HL-60/S4 treated with retinoic acid at 250 ng/mL for 4 days and 3 days (cell line): Measurements from ENCODE around the gene MARK2.

ENCODE experiments used
- in situ Hi-C: fragments of 300-500 bp; cut with MboI; formaldehyde crosslinking; loops from 2 replicates; pipeline ENCODE4 v1.7.0; 2022; ENCODE audit warnings: low sequenced_read_pairs

Gene MARK2

DNA sequence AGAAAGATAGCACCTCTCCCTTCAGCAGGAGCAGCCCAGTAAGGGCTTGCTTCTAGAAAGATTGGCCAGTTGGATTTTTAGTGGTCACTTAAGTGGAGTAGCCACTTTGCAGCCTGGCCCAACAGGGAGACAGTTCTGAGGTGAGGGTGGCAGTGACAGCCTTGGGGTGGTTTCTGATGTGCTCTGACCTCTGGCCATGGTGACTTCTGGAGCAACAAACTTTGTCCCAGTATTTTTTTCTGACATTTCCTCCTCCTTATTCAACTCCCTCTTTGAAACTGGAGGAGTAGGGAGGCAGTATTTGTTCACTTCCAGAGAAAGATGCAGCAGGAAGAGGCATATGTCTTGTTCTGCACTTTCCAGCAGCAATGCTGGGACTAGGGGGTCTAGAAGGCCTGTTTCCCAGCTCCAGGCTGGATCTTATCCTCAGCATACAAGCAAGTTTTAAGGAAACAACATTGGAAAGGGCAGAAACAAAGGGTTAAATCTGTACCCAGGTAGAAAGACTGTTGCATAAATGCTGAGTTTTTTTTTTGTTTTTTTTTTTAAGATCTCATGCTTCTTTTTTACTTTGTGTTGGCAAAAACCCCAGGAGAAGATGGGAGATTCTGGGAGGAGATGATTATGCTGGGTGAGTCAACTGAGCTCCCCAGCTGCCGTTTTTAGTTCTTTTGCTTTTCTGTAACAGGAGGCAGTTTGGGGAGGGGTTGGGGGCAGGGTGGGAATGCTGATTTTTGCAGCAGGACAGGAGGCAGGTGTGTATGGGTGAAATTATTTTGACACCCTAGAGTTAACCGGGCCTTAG, 40.9 kb downstream of the MARK2 start:
- in situ Hi-C loops = no loop called here

DNA sequence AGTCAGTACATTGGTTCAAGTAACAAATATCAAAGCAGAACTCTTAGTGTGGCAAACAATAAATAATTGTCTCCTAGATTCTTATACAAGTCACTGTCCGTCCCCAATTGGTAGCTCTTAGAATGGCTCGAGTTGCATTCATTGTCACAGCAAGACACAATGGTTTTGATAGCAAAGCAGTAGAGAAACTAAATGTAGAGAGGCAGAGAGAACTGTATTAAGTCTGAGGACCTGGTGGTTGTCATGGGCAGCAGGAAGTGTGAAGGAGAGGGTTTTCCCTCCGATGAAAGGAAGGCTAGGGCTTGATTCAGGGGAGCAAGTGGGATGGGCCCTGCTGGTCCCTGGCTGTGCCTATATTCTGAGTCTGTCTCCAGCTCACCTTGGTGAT, 41.5 kb downstream of the MARK2 start:
- in situ Hi-C loops = no loop called here

DNA sequence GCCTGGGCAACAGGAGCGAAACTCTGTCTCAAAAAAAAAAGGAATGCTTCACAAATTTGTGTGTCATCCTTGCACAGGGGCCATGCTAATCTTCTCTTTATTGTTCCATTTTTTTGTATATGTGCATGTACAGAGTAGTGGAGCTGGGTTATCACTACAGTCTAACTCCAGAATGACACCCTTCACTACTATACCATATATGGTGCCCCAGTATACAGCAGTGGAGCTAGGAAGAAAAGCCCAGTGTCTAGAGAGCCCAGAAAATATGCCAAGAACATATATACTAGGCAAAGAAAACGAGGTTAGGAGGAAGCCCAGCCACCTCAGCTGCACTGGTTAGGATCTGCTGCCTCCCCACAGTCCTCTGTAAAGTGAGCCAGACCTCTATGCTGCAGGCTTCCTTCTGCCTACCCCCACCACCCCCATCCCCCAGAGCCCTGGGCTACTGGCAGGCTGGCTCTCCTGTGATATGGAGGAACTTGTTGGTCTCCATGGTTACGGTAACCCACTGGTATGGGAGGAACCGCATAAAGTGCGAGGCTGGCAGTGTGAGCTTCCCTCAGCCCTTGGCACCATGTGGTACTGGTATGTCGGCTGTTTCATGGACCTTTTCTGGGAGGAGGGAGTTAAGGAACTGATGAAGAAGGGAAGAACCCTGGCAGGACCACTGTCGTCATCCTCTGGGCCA, 43.8 kb downstream of the MARK2 start:
- in situ Hi-C loops = no loop called here

DNA sequence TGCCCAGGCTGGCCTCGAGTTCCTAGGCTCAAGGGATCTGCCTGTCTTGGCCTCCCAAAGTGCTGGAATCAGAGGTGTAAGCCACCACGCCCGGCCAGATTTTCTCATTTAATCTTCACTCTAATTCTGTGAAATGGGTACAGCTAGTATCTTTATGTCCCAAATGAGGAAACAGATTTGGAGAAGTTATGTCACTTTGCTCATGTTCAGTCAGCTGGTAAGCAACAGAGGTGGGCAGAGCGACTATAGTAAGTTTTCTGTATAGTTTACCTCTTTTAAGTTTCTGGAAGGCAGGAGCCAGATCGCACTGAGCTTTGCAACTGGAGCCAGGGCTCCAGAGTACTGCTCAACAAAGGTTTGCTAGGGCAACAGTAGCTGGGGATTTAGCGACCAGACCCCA, 44.9 kb downstream of the MARK2 start:
- in situ Hi-C loops = no loop called here

DNA sequence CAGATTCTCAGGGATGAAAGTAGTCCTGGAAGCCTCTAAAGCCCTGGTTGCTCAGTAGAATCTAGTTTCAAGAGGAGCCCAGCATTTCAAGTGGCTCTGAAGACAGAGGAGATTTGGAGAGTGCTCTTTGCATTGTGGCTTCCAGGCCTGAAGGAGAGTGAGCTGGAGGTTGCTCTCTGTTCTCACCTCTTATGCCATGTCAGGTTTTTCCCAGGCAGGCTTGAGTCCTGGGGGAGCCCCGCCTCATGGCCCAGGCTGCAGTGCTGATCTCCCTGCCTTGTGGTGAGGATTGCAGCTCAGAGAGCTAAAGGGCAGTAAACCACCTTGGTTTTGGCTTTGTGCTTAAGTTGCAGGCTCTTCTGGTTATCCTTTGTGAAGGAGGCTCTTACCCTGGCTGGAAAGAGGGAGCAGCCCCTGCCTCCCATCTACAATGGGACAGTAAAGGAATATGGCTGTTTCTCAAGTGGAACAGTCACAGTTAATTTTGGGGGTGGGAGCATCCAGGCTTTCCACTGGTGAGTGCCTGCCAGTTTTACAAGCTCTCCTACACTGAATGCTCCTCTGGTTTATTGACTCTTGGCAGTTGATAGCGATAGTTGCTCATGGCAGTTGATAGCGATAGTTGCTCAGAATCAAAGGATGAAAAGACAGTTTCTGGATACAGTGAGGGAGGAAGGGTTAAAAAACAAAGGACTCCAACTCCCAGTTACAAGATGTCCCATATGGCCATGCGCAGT, 45.5 kb downstream of the MARK2 start:
- in situ Hi-C loops = no loop called here

DNA sequence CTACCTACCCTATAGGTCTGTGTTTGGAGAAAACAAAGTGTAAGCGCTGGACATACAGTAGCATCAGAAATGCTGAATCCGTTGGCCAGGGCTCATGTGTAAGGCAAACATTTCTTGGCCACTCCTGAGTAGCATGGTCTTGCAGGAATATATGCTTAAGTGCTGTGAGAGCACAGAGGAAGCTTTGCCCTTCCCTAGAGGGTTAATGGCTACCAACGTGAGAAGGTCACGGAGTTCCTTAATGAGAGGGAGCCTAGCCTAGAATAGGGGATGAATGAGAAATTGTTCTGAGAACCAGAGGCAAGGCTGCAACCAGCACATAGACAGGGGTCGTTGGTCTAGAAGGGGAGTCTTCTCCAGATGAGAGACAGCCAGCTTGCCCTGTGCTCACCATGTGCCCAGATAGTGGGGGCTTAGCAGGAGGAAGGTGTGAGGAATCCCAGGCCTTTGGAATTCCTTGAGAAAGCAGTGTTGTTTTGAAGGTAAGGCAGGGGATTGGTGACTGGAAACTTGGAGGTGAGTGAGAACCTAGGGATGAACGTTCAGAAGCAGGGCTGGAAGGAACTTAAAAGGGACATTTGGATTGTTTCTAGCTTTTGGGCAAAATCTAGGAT, 48.6 kb downstream of the MARK2 start:
- in situ Hi-C loops = no loop called here

DNA sequence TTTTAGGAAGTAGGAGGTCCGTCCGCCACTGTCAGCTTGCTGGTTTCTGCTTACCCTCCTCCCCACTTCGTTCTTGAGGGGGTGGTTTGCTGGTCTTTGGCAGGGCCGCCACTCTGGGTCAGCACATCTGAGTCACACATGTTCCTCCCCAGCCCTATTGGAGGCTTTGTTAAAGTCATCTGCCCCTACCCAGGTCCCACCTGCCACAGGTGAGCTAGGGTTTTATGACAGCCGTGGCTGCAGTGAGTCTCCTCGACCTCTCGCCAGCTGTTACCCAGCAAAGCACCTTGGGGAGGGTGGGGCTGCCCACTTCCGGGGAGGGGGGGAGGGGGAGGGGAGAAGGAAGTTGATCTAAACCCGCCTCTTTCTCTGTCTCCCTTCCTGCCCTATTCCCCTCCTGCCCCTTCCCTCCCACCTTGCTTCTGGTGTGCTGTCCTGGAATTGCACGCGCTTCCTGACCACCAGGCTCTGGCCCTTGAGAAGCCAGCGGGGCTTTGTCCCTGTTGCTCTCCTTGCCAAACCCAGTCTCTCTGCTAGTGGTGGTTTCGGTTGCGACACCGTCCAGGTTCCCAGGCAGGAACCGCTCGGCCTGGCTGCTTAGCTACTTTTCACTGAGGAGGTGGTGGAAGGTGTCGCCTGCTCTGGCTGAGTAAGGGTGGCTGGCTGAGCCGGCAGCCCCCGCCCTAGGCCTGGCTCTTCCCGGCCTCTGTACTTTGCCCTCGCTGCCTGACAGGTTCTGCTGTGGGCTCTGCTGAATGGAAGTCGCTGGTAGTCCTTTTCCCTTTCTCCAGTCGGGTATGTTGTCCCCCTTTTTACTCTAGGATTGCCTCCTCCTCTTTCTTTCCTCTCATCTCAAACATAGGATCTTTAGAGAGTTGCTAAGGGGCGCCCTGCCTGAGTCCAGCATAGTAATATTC, 49.5 kb downstream of the MARK2 start:
- in situ Hi-C loops = no loop called here

DNA sequence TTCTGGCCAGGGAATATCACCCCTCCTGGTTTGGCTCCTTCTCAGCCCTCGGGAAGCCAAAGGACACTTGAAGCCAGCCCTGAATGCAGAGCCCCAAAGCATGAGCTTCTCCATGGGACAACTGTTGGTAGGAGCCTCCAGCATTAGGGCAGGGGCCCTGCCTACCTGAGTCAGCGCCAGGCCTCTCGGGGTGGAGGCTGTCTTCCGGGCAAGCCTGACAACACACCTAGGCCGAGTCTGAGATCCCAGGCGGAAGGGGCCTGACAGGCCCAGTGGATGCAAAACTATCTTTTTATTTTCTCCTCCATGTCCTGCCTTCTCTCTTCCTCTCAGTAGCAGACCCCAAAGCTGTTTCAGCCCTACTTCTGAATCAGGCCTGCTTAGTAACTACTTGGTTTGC, 50.4 kb downstream of the MARK2 start:
- in situ Hi-C loops = no loop called here

DNA sequence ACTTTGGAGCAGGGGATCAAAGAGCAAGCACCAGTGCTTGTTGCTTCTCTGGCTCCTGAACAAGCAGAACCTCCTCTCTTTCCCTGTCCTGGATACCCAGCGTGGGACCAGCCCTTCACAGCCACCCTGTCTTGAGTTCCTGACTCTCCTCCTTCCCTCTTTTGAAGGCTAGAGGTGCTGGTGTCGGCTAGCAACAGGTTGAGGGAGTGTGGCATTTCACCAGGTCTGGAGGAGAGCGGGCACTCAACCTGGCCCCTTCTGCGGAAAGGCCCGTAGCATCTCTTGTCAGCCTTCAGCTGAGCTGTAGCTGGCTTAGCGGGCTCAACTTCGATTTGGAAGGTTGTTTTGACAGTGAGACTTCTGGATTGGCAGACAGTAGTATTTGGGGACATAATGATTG, 51.5 kb downstream of the MARK2 start:
- in situ Hi-C loops = no loop called here

DNA sequence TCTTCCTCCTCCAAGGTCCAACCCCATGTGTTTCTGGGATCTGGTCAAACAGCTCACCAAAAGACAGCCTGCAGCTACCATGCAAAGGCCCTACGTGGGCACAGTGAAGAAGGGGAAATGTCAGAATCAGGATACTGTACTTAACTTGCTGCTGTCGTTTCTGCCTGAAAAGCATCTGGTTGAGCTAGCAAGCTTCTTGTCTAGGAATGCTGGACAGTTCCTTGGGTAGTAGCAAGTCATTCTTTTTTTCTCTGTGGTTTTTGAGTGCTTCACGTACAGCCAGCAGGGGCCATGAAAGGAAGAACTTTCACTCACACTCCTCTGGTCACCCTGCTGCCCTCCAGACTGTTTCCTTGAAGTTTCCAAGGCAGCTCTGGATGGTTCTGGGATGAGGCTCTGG, 53.3 kb downstream of the MARK2 start:
- in situ Hi-C loops = no loop called here

DNA sequence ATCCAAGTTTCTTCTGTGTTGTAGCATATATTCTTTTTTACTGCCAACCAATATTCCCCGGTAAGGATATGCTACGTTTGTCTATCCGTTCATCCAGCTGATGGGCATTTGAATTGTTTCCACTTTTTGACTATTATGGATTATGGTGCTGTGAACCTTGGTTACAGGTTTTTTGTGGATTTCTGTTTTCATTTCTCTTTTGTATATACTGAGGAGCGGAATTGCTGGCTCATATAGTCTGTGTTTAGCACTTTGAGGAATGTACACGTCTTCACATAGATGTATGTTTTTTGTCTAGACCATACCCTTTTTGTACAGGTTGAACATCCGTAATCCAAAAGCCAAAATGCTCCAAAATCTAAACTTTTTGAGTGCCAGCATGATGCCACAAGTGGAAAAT, 54.4 kb downstream of the MARK2 start:
- in situ Hi-C loops = no loop called here

DNA sequence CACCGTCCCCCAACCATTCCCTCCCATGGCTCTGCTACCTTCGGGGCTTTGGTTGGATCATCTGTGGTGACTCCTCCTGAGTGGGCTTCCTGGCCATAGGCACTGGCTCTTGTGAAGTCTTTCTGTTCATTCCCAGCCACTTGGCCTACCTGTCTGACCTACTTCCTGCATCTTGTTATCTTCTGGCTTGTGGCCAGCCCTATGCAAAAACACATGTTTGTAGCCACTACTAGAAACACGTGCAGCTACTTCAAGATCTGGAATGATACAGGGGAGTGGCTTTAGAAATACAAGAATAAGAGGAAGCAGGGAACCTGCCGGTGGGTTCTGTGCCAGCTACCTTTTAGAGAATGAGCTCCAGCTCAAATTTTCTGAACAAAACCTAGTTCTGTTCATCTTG, 57.2 kb downstream of the MARK2 start:
- in situ Hi-C loops = no loop called here

DNA sequence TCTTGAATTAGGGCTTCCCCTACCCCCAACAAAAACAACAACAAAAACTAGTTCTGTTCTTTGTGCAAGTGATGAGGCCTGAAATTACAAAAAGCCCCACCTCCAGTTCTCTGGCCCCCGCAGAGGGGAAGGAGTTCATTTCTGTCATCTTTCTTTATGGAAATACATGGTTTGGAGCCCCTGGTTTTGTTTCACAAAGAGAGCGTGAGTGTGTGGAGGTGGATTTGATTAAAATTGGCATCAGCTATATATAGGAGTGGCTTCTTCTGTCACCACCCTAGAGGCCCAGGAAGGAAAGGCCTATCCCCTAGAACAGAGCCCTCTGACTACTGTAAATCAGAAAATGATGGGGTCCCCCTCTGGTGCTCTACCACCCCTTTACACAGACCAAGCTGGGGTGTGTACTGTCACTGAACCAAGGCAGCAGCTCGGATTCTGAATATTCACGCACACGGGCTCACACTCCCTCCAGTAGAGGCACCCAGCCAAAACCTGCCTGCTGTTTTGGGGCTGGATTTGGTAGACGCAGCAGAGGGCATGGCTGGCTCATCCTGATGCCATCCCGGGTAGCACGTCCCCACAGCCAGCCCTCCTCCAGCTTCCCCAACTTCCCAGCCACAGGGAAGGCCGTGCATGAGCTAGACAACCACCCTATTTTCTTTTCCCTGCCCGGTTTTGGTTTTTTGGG, 58.7 kb downstream of the MARK2 start:
- in situ Hi-C loops = no loop called here

DNA sequence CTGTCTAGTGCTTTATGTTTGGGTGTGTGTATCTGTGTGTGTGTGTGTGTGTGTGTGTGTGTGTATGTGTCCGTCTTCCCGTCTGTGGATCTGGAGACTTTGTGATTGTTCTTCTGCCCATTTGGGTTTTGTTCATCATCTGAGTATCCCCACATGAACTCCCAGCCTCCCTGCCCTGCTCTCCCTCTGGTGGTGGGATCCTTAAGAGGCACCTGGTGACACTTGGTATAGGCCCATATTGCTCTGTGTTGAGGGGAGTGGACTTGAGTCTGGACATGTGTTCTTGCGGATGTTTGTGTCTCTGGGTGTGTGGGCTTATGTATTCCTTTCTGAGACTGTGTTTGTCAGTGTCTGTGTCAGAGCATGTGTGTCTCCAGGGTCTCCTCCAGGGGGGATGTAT, 62.8 kb downstream of the MARK2 start:
- in situ Hi-C loops = no loop called here

DNA sequence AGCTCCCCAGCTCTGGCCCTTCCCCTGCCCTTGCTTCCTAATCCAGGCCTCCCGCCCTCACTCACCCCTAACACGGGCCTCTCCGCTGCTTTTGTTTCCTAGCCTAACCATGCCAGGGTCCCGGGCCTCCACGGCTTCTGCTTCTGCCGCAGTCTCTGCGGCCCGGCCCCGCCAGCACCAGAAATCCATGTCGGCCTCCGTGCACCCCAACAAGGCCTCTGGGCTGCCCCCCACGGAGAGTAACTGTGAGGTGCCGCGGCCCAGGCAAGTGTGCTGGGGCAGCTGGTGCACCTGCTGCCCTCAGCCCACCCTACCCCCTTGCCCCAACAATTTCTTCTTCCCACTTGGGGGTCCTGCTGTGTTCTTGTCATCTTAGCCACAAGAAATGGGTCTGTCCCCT, 65.0 kb downstream of the MARK2 start:
- in situ Hi-C loops = no loop called here

DNA sequence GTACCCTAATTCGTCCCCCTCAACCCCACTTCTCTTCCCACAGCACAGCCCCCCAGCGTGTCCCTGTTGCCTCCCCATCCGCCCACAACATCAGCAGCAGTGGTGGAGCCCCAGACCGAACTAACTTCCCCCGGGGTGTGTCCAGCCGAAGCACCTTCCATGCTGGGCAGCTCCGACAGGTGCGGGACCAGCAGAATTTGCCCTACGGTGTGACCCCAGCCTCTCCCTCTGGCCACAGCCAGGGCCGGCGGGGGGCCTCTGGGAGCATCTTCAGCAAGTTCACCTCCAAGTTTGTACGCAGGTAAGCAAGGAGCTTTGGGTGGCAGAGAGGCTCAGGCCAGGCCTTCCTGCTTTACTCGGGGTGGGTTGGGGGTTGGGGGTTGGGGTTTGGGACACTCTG, 65.8 kb downstream of the MARK2 start:
- in situ Hi-C loops = no loop called here

DNA sequence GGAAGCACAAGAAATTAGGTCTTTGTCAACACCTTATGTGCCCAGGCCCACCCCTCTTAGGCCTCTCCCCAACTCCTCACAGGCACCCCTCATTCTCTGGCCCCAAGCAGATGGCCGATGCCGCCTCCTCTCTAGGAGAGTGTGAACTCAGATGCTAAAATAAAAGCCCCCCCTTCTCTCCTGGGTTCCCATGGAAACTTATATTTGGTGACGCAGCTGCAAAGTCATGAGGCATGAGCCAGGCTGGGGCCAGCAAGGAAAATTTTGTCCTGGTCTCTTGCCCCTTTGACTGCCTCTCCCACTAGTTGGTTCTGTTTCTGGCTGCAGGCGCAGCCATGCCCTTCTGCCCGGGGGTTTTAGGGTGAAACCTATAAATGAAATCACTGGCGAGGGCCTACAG, 66.3 kb downstream of the MARK2 start:
- in situ Hi-C loops = no loop called here

DNA sequence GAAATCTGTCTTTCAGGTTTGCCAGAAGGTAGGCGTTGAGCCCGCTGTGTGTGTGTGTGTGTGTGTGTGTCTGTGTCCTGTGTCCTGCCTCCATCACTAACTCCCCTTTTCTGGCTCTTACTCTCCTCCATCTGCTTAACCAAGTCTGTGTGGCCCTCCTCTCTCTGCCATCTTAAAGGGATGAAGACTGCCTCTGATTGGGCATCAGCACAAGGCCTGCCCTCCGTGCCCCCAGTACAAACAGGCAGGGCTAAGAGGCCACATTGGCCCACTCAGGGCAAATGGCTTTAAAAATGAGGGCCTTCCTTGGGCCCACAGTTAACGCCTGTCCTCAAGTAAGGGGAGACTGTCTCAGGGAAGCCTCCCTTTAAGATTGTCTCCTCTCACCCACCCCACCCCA, 67.2 kb downstream of the MARK2 start:
- in situ Hi-C loops = no loop called here

DNA sequence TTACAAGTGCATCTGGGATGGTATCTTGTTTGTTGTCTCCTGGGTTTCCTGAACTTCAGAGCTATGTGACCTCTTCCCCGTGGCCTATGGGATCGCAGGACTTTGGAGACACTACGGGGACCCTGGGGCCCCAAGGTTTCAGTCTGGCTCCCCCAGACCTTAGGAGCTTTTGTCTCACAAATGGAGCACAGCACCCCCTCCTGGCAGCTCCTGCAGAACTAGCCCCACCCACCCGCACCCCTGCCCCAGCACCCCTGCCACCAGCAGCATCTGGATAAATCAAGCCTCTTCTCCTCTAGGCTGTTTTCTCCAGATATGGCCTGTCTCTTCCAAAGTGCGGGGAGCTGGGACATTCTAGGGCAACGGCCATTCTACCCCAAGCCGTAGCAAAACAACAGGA, 67.7 kb downstream of the MARK2 start:
- in situ Hi-C loops = no loop called here

DNA sequence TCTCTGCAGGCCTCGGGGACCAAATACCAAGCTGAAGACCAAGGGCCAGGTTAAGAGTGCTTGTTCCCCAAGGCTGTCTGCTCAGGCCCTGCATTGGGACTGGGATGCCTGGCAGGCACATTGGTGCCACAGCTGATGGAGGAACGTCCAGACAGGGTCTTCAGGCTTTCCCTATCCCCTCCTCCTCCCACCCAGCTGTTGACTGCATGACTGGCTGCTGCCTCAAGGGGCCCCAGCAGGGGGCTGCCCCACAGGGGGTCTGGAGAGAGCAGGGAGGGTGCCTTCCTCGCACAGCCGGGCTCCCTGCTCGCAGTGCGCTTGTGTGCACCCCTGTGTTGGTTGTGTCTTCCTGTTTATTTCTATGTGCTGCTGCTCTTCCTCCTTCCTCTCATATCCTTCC, 68.2 kb downstream of the MARK2 start:
- in situ Hi-C loops = no loop called here
